Muscle layer of duodenum (tissue), 2 donors: ENCODE measurements around the gene TMEM200B.
"Not testable (repeated sequence)": the region's sequence is repeated elsewhere in the genome, so short reads cannot be mapped to it uniquely, and the experiment has no call there.

ENCODE experiments used
- H3K27ac ChIP-seq: one replicate; pipeline ENCODE4 v1.7.0; 2013; ENCODE audit warnings: mild to moderate bottlenecking, low read length
- H3K27me3 ChIP-seq: one replicate; pipeline ENCODE4 v1.7.0; 2013; ENCODE audit warnings: low read depth, mild to moderate bottlenecking, control low read depth, low read length
- H3K36me3 ChIP-seq, 2 donors: one replicate each; pipeline ENCODE4 v1.7.0; 2013; ENCODE audit warnings: low read length in 2 of 2, control low read depth in 1 of 2, mild to moderate bottlenecking in 1 of 2; ENCODE audit not compliant: insufficient read depth in 2 of 2, control insufficient read depth in 1 of 2
- H3K4me1 ChIP-seq, 2 donors: one replicate each; pipeline ENCODE4 v1.7.0; 2013; ENCODE audit warnings: low read length in 2 of 2, mild to moderate bottlenecking in 2 of 2, control low read depth in 1 of 2, moderate library complexity in 1 of 2; ENCODE audit not compliant: insufficient read depth in 2 of 2, control insufficient read depth in 1 of 2
- H3K4me3 ChIP-seq, 2 donors: one replicate each; pipeline ENCODE4 v1.7.0; 2013; ENCODE audit warnings: low read length in 2 of 2, low read depth in 1 of 2, mild to moderate bottlenecking in 1 of 2
- H3K9me3 ChIP-seq, 2 donors: one replicate each; pipeline ENCODE4 v1.7.0; 2013; ENCODE audit warnings: low read length in 2 of 2, control low read depth in 1 of 2, mild to moderate bottlenecking in 1 of 2; ENCODE audit not compliant: control insufficient read depth in 1 of 2
- donor health status: healthy.

TMEM200B gene

GRCh38 chr1:29121936-29122681, 1.6 kb downstream of the TMEM200B start:
- peaks cover 0 to 20% of the 10 kb centered on the region in 2 donors for H3K4me1 ChIP-seq
- H3K27me3 ChIP-seq: no peaks in the 10 kb centered on the region
- H3K27ac ChIP-seq: no peak overlapping the region

GRCh38 chr1:29121516-29121935, 2.2 kb downstream of the TMEM200B start:
- Histone ChIP-seq H3K27ac (no peak overlapping the region), H3K4me1 (peaks cover 0 to 20% of the 10 kb centered on the region in 2 donors), H3K4me3 (peak overlapping the region in 1 of 2 donors; percentile 75), H3K27me3 (no peaks in the 10 kb centered on the region), H3K9me3 (no peaks in the 10 kb centered on the region), H3K36me3 (peaks cover 0 to 3% of the 10 kb centered on the region in 2 donors)

More at GRCh38 chr1:29121936-29122681, 1.6 kb downstream of the TMEM200B start:
- Histone ChIP-seq H3K9me3 (no peaks in the 10 kb centered on the region), H3K4me3 (peak overlapping the region in 1 of 2 donors; percentile 75), H3K36me3 (peaks cover 0 to 3% of the 10 kb centered on the region in 2 donors)

- H3K36me3 ChIP-seq: peaks cover 0 to 3% of the 10 kb centered on the region in 2 donors
- H3K4me1 ChIP-seq: peaks cover 0 to 20% of the 10 kb centered on the region in 2 donors
- H3K27ac ChIP-seq: no peak overlapping the region
- H3K9me3 ChIP-seq: no peaks in the 10 kb centered on the region
- H3K4me3 ChIP-seq: peak overlapping the region in 1 of 2 donors; percentile 39
- no peaks in the 10 kb centered on the region for H3K27me3 ChIP-seq
These were observed 2.7 kb downstream of the TMEM200B start for GRCh38 chr1:29120947-29121485.

- Histone ChIP-seq H3K27ac (no peak overlapping the region), H3K4me1 (peaks cover 0 to 20% of the 10 kb centered on the region in 2 donors), H3K36me3 (peaks cover 3 to 4% of the 10 kb centered on the region in 2 donors), H3K4me3 (no peak overlapping the region), H3K9me3 (no peaks in the 10 kb centered on the region), H3K27me3 (no peaks in the 10 kb centered on the region)
These were observed 3.3 kb downstream of the TMEM200B start for GRCh38 chr1:29120367-29120766.

- Histone ChIP-seq H3K4me3 (no peak overlapping the region), H3K27me3 (no peaks in the 10 kb centered on the region), H3K9me3 (no peaks in the 10 kb centered on the region), H3K4me1 (peaks cover 0 to 20% of the 10 kb centered on the region in 2 donors), H3K36me3 (peaks cover 3 to 5% of the 10 kb centered on the region in 2 donors), H3K27ac (no peak overlapping the region)
These were observed 4.4 kb downstream of the TMEM200B start for GRCh38 chr1:29119121-29119929.

GRCh38 chr1:29117381-29117780, 6.3 kb downstream of the TMEM200B start:
- Histone ChIP-seq H3K27me3 (no peaks in the 10 kb centered on the region), H3K4me3 (no peak overlapping the region), H3K9me3 (no peaks in the 10 kb centered on the region), H3K27ac (no peak overlapping the region), H3K36me3 (peaks cover 3 to 14% of the 10 kb centered on the region in 2 donors), H3K4me1 (peaks cover 0 to 11% of the 10 kb centered on the region in 2 donors)

GRCh38 chr1:29114654-29115053, 9.0 kb downstream of the TMEM200B start:
- Histone ChIP-seq H3K27me3 (no peaks in the 10 kb centered on the region), H3K4me1 (no peaks in the 10 kb centered on the region), H3K4me3 (no peak overlapping the region), H3K9me3 (no peaks in the 10 kb centered on the region), H3K36me3 (peaks cover 3 to 14% of the 10 kb centered on the region in 2 donors), H3K27ac (no peak overlapping the region)

GRCh38 chr1:29113413-29114117, 10.1 kb downstream of the TMEM200B start:
- peaks cover 7 to 14% of the 10 kb centered on the region in 2 donors for H3K36me3 ChIP-seq
- H3K27me3 ChIP-seq: no peaks in the 10 kb centered on the region
- H3K9me3 ChIP-seq: no peaks in the 10 kb centered on the region
- H3K27ac ChIP-seq: no peak overlapping the region
- H3K4me3 ChIP-seq: no peak overlapping the region
- H3K4me1 ChIP-seq: no peaks in the 10 kb centered on the region

GRCh38 chr1:29112705-29113412, 10.8 kb downstream of the TMEM200B start:
- no peaks in the 10 kb centered on the region for H3K27me3 ChIP-seq
- H3K9me3 ChIP-seq: no peaks in the 10 kb centered on the region
- H3K36me3 ChIP-seq: peaks cover 7 to 14% of the 10 kb centered on the region in 2 donors
- no peak overlapping the region for H3K4me3 ChIP-seq
- no peaks in the 10 kb centered on the region for H3K4me1 ChIP-seq
- H3K27ac ChIP-seq: no peak overlapping the region

- H3K36me3 ChIP-seq, H3K4me1 ChIP-seq, H3K9me3 ChIP-seq, H3K4me3 ChIP-seq, H3K27me3 ChIP-seq, H3K27ac ChIP-seq: not testable (repeated sequence)
These were observed 15.7 kb downstream of the TMEM200B start for GRCh38 chr1:29108041-29108440.
